Measurements from ENCODE around the gene HOMER1.

- no peak for TF ChIP-seq CTCF (conservative IDR thresholded peaks at IDR 0.05 in 1 of 2, IDR thresholded peaks at IDR 0.05 in 1 of 2; ENCODE audit: extremely low read depth in 1 of 2, insufficient read depth in 1 of 2, low read depth in 1 of 2, low read length in 2 of 2)
- no peak for TF ChIP-seq EZH2 (IDR thresholded peaks at IDR 0.05; ENCODE audit: borderline replicate concordance, low read length)
Measured at GRCh38 chr5:79464278-79464677, 49.7 kb downstream of the HOMER1 start.

Data from mammary epithelial cell (primary cell).